Mucosa of stomach (tissue), 1 donor: ENCODE results near the gene METTL17.
A peak's percentile ranks its signal among the peaks of the same experiment; 100 is the strongest.

Experiments used
- H3K27me3 ChIP-seq: one replicate; pipeline ENCODE4 v1.7.0; 2013; ENCODE audit warnings: mild to moderate bottlenecking, low read length; ENCODE audit not compliant: control insufficient read depth, insufficient read depth
- H3K36me3 ChIP-seq: one replicate; pipeline ENCODE4 v1.7.0; 2013; ENCODE audit warnings: low read length; ENCODE audit not compliant: control insufficient read depth, insufficient read depth
- H3K4me1 ChIP-seq: one replicate; pipeline ENCODE4 v1.7.0; 2013; ENCODE audit warnings: mild to moderate bottlenecking, low read length; ENCODE audit not compliant: control insufficient read depth, insufficient read depth
- H3K4me3 ChIP-seq: one replicate; pipeline ENCODE4 v1.7.0; 2013; ENCODE audit warnings: low read length
- H3K9ac ChIP-seq: one replicate; pipeline ENCODE4 v1.7.0; 2013; ENCODE audit warnings: mild to moderate bottlenecking, low read length, moderate library complexity
- H3K9me3 ChIP-seq: one replicate; pipeline ENCODE4 v1.7.0; 2013; ENCODE audit warnings: mild to moderate bottlenecking, low read length, moderate library complexity; ENCODE audit not compliant: control insufficient read depth
- donor health status: Pancreatic carcinoma.

Gene METTL17

DNA sequence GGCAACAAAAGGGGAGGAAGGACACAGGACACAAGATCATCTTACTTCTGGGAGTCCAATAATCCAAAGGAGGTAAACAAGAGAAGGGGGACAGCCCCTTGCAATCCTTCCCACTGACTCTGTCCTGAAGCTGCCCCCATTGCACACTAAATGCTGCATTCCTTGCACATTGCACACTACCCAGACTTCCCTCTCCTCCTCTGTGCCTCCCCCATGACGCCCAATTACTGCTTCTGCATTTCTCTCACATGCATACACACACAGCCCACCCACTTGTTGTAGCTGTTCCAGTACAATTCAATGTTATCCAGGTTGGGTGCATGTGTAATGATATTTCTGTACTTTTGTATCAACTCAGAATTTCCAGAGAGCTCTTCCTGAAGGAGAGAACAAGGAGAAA is 29.6 kb downstream of the METTL17 start:
- Histone ChIP-seq H3K27me3 (no peaks in the 10 kb centered on the region), H3K9ac (no peak overlapping the region), H3K4me3 (no peak overlapping the region), H3K4me1 (peaks cover 18% of the 10 kb centered on the region), H3K36me3 (no peaks in the 10 kb centered on the region), H3K9me3 (no peaks in the 10 kb centered on the region)

DNA sequence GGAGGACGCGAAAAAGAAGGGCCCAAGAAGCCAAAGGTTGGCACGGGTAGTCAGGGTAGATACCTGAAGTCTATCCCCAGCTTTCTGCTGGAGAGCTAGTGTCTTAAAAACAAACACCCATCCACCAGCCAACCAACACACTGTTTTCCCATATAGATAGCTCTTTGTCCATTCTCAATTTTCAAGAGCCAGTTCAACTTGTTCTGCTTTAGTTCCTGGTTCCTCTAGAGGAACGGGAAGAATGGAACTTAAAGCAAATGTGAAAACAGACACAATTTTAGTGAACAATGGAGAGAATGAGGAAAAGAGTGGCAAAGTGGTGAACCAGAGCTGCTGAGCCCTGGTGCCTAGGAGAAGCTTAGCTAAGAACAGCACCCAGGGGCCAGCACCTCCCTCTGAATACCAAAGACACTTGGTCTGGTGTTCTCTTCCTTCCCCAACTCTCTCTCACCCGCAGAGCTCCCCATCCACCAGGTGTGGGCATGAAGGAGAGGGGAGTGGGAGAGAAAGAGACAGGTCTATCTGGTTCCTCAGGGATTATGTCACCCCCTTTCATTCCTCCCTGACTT is 31.3 kb downstream of the METTL17 start:
- Histone ChIP-seq H3K9me3 (no peaks in the 10 kb centered on the region), H3K4me3 (no peak overlapping the region), H3K9ac (no peak overlapping the region), H3K27me3 (no peaks in the 10 kb centered on the region), H3K36me3 (no peaks in the 10 kb centered on the region), H3K4me1 (peaks cover 16% of the 10 kb centered on the region)

DNA sequence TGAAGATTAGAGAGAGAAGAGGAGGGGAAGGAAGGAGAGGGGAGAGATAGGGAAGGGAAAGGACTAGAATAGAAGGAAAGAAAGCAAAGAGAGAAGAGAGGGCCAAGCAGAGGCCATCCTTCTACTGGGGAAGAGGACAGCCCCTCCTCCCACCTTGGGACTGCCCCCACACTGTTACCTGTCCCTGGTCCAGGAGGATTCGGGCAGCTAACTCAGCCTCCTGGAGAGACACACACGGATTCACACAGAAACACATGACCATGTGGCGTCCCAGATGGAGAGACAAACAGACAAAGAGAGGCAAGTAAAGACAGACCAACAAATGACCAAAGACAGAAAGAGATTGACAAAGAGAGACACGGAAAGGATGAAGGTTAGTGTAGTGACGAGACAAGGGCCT is 32.9 kb downstream of the METTL17 start:
- peaks cover 16% of the 10 kb centered on the region for H3K4me1 ChIP-seq
- no peaks in the 10 kb centered on the region for H3K36me3 ChIP-seq
- H3K9ac ChIP-seq, result no peak overlapping the region

DNA sequence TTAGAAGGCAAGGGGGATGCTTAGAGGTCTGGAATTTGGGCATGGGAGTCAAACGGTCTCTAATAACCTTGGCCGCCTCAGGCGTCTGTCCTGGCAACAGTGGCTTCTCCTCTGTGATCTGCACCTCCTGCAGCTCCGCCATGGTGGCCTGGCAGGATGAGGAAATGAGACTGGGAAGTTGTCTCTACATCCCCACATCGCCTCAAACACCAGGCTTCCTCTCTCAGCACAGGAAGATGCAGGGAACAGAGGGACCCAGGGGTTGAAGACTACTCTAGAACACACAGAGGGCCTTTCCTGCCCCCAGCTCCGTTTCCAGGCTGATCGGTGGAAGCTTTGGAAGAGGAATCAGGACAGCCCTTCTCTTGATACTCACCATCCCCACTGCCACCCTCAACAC is 33.4 kb downstream of the METTL17 start:
- Histone ChIP-seq H3K9ac (no peak overlapping the region), H3K4me1 (peaks cover 16% of the 10 kb centered on the region), H3K36me3 (no peaks in the 10 kb centered on the region), H3K4me3 (no peak overlapping the region), H3K27me3 (no peaks in the 10 kb centered on the region), H3K9me3 (no peaks in the 10 kb centered on the region)

More for the DNA sequence above, 32.9 kb downstream of the METTL17 start:
- H3K27me3 ChIP-seq, result no peaks in the 10 kb centered on the region
- H3K9me3 ChIP-seq, result no peaks in the 10 kb centered on the region
- H3K4me3 ChIP-seq, result no peak overlapping the region

DNA sequence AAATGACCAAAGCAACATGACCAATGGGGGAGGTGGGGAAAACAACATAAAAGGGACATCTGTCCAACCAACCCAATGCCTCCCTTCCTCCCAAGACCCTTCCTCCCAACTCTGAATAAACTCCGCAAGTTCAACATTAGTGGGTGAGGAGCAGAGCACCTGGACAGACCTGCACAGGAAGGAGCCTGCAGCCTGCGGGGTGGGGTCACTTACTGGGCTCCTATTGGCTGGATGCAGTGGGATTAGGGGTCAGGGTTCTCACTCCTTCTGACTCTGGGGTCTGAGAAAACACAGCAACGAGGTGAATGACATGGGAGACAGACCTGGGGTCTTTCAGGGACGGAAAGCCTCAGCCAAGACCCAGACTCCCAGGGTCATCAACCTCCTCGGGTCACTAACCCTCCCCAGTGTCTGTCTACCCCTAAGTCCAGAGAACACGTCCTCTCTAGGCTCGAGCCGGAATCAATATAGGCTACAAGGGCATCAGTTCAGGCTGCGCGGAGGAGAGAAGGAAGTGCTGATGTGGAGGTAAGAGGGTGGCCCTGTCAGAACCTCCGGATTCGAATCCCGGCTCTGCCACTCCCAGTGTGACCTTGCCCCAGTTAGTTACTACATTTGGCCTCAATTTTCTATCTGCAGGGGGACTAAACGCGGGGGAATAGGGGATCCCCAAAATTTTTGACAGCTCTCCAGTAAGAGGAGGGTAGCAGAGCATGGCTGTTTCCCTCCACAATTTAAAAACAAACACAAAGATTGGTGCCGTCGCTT is 34.2 kb downstream of the METTL17 start:
- no peaks in the 10 kb centered on the region for H3K27me3 ChIP-seq
- H3K4me1 ChIP-seq, result peaks cover 16% of the 10 kb centered on the region
- H3K9ac ChIP-seq, result peak overlapping the region; percentile 86
- no peaks in the 10 kb centered on the region for H3K36me3 ChIP-seq
- no peaks in the 10 kb centered on the region for H3K9me3 ChIP-seq
- peak overlapping the region; percentile 78 for H3K4me3 ChIP-seq

DNA sequence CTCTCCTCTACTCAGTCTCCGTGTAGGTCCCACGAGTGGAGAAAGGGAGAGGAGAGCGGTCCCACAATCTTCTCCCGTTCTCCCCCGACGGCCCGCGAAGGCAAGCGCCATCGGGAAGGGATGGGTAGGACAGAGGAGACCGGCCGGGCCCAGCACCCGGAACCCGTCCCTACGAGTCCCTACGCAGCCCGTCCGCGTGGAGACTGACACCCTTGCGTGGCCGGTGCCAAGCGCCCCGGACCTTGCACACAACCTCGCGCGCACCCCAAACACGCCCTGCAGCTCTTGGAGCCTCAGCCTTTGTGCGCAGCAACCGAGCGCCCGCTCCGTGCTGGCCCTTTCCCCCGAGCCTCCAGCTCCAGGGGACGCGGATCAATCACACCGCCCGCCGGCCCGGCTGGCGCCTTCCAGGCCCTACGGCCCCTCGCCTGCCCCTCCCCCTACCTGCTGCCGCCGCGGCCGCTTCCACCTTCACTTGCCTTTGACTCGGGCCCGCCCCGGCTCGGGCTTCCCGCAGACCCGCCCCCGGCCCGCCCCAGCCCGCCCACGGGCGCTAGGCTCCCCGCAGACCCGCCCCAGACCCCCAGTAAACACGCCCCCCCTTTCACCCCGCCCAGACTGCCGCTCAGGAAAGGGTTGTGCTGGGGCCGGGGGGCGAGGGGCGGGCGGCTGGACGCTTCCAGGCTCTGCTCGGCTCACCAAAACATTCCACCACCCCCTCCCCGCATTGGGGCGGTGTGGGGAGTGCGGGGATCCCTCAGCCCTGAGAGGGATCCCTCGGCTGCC is 35.0 kb downstream of the METTL17 start, which contains the start of gene NDRG2:
Gene NDRG2 (minus strand): TSS at position 477 of the 786 bp plus-strand sequence. CDS start 1,746 bp downstream, outside the sequence.
- Histone ChIP-seq H3K4me1 (peaks cover 16% of the 10 kb centered on the region), H3K9ac (peak within 1 kb of the TSS; percentile 86), H3K4me3 (peak within 1 kb of the TSS; percentile 78), H3K9me3 (no peaks in the 10 kb centered on the region), H3K36me3 (no peaks in the 10 kb centered on the region), H3K27me3 (no peaks in the 10 kb centered on the region)

GRCh38 chr14:21025371-21026273 is 35.8 kb downstream of the METTL17 start:
- Histone ChIP-seq H3K4me1 (peaks cover 16% of the 10 kb centered on the region), H3K27me3 (no peaks in the 10 kb centered on the region), H3K9ac (peak overlapping the region; percentile 67), H3K9me3 (no peaks in the 10 kb centered on the region), H3K4me3 (no peak overlapping the region), H3K36me3 (no peaks in the 10 kb centered on the region)

DNA sequence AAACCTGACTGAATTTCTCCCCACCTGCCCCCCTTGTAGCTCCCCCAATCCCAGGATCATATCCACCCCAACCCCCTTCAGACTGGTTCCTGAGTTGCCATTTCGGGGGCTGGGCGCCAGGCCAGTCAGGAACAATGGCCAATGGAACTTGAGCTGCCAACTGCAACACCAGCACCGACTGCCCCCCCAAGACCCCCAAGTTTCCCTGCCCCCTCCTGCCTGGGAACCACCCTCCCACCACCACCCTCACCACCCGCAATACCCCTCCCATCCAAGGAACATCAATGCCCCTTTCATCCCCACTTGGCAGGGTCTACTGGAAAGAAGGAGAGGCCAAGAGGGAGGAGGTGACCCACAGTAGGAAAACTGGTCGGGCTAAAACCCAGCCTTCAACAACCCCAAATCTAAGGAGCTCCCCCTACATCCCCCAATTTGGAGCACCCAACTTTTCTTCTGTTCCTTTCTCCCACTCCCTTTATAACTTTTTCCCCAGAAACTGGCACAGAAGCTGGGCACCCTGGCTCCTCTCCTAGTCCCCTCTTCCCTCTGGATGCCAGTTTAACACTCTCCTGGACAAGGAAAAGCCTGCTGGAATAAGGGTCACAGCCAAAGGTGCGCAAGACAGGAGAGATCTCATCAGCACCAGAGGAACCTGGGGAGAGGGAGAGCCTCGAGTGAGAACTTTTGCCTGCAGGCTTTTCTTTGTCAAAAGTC is 36.7 kb downstream of the METTL17 start:
- Histone ChIP-seq H3K36me3 (no peaks in the 10 kb centered on the region), H3K4me3 (no peak overlapping the region), H3K9me3 (no peaks in the 10 kb centered on the region), H3K4me1 (peaks cover 16% of the 10 kb centered on the region), H3K27me3 (no peaks in the 10 kb centered on the region), H3K9ac (no peak overlapping the region)

- H3K9ac ChIP-seq, result no peak overlapping the region
- no peak overlapping the region for H3K4me3 ChIP-seq
- H3K4me1 ChIP-seq, result peaks cover 16% of the 10 kb centered on the region
These were observed 37.2 kb downstream of the METTL17 start for GRCh38 chr14:21026988-21027315.

DNA sequence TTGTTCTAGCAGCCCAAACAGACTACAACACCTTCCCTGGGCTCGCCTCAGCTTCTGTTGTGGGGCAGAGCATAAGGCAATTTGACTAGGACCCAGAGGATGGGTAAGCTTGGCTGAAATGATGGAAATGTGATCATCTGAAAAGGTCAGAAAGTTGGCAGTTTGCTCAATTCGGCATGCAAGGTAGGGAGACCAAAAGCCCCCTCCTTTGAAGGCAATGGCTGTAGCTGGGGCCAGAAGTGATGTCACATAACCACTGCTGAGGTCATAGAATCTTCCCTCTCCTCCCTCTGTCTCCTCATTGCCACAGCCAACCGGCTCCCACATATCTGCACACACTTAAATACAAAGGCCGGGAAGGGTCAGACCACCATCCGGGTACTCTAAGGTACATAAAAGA is 40.1 kb downstream of the METTL17 start, which contains the start of gene TPPP2:
Gene TPPP2 (plus strand): TSS at position 301 of the 400 bp plus-strand sequence. CDS start 365 bp downstream, outside the sequence.
- Histone ChIP-seq H3K4me1 (no peaks in the 10 kb centered on the region), H3K4me3 (no peak within 1 kb of the TSS), H3K9ac (no peak within 1 kb of the TSS), H3K9me3 (no peaks in the 10 kb centered on the region), H3K27me3 (no peaks in the 10 kb centered on the region), H3K36me3 (no peaks in the 10 kb centered on the region)

More at GRCh38 chr14:21026988-21027315, 37.2 kb downstream of the METTL17 start:
- no peaks in the 10 kb centered on the region for H3K36me3 ChIP-seq
- H3K9me3 ChIP-seq, result no peaks in the 10 kb centered on the region
- no peaks in the 10 kb centered on the region for H3K27me3 ChIP-seq

- H3K4me1 ChIP-seq, result no peaks in the 10 kb centered on the region
- H3K9me3 ChIP-seq, result no peaks in the 10 kb centered on the region
- no peaks in the 10 kb centered on the region for H3K36me3 ChIP-seq
- no peak overlapping the region for H3K4me3 ChIP-seq
- H3K9ac ChIP-seq, result no peak overlapping the region
- H3K27me3 ChIP-seq, result no peaks in the 10 kb centered on the region
These were observed 40.8 kb downstream of the METTL17 start for GRCh38 chr14:21030531-21030930.
